Lung (tissue), 12 donors: ENCODE results near the gene PRDM15. TPM values are rescaled to one million over a fixed set of nuclear protein-coding genes. Genes with fewer than 3 reads are reported as not detected.

ENCODE experiments used
- ATAC-seq: fragments of 200-7000 bp; cut with Tn5 transposase; one replicate; pipeline ENCODE4 v1.9.1; 2020; ENCODE audit warnings: moderate number of reproducible peaks; ENCODE audit not compliant: insufficient read depth, low FRiP score
- DNase-seq, 3 donors: peaks; one replicate each; pipeline ENCODE4 v3.0.0-alpha.2; 2013 to 2017
- H3K27ac ChIP-seq, 2 donors: one replicate each; pipeline ENCODE4 v1.5.1; 2013; ENCODE audit warnings: mild to moderate bottlenecking in 2 of 2, moderate library complexity in 2 of 2, control low read depth in 1 of 2, inconsistent platforms in 1 of 2, low read depth in 1 of 2, low read length in 1 of 2
- H3K27me3 ChIP-seq, 3 donors: one replicate each; pipeline ENCODE4 v1.5.1; 2013; ENCODE audit warnings: low read length in 2 of 3; ENCODE audit not compliant: control insufficient read depth in 3 of 3, insufficient read depth in 3 of 3
- H3K36me3 ChIP-seq, 4 donors: one replicate each; pipeline ENCODE4 v1.5.1; 2013; ENCODE audit warnings: low read length in 4 of 4, mild to moderate bottlenecking in 1 of 4, moderate library complexity in 1 of 4; ENCODE audit not compliant: control insufficient read depth in 4 of 4, insufficient read depth in 4 of 4
- H3K4me1 ChIP-seq, 5 donors: one replicate each; pipeline ENCODE4 v1.5.1; 2013; ENCODE audit warnings: low read length in 5 of 5, mild to moderate bottlenecking in 2 of 5, moderate library complexity in 1 of 5; ENCODE audit not compliant: control insufficient read depth in 5 of 5, insufficient read depth in 5 of 5
- H3K4me3 ChIP-seq: one replicate; pipeline ENCODE4 v1.5.1; 2013; ENCODE audit warnings: mild to moderate bottlenecking, control low read depth, moderate library complexity
- H3K9ac ChIP-seq, 2 donors: one replicate each; pipeline ENCODE4 v1.5.1; 2013; ENCODE audit warnings: low read length in 2 of 2, control low read depth in 1 of 2; ENCODE audit not compliant: insufficient read depth in 1 of 2
- H3K9me3 ChIP-seq, 4 donors: one replicate each; pipeline ENCODE4 v1.5.1; 2013; ENCODE audit warnings: low read length in 3 of 4, mild to moderate bottlenecking in 1 of 4, moderate library complexity in 1 of 4; ENCODE audit not compliant: control insufficient read depth in 4 of 4, insufficient read depth in 3 of 4
- WGBS, 2 donors: extraction: QIAGEN DNeasy Blood & Tissue Kit; methylation state at CpG; one replicate each; pipeline ENCODE4 v1.1.7; 2013; 5-methylcytosine and 5-hydroxymethylcytosine counted together
- polyA plus RNA-seq, 2 donors: library from polyadenylated mRNA; stranded (reverse); fragments of 200-250 nt; gene quantifications; one replicate each; pipeline ENCODE4 v1.2.1, GENCODE V29; 2013
- total RNA-seq, 2 donors: library from RNA; depleted of rRNA in 1 of 2; stranded (reverse); fragments of >200 nt in 1 of 2; gene quantifications; one replicate each; pipeline ENCODE4 v1.2.1, GENCODE V29; 2014 to 2021
- TF ChIP-seq, protein P1 (sequence below): IDR thresholded peaks from 2 replicates; pipeline ENCODE4 v1.5.1; 2012; ENCODE audit warnings: mild to moderate bottlenecking; ENCODE audit errors: control extremely low read depth, extremely low read depth
- donor health status: control.
- donor health status: control.
- donor health status: Bipolar disorder and iron deficiency.
- donor health status: healthy.
- donor health status: DM: yes; HTN: yes; CAD: no.

PRDM15 gene
- total and polyA plus RNA-seq, 4 donors = 2.4 to 7.2 (median 4.1) TPM

DNA sequence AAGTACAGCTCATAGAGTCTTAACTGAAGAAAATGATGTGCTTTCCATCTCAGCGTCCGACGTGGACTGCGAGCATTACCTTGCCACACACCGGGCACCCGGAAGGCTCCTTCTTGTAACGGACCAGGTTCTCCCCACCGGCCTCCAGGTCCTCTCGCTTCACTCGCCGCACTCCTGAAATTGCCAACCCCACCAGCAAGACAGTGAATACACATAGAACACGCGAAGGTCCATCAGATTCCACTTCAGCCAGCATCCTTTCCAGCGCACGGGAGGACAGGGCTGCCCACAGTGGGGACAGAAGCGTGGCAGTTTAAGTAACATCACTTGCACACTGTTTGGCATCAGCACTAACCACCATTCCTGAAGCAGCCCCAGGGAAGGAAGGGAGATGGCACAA is 53.3 kb downstream of the PRDM15 start:
- no peak overlapping the region for H3K9ac ChIP-seq
- H3K9me3 ChIP-seq = no peaks in the 10 kb centered on the region
- DNase-seq = no peak
- no peak overlapping the region for H3K27ac ChIP-seq
- no peaks in the 10 kb centered on the region for H3K27me3 ChIP-seq
- no peak overlapping the region for H3K4me3 ChIP-seq
- no peak for ATAC-seq
- peaks cover 0 to 27% (median 1%) of the 10 kb centered on the region in 4 donors for H3K36me3 ChIP-seq
- 97% methylated on average over 16 of the region's 16 CpGs for WGBS, 2 donors
- TF ChIP-seq, protein P1, sequence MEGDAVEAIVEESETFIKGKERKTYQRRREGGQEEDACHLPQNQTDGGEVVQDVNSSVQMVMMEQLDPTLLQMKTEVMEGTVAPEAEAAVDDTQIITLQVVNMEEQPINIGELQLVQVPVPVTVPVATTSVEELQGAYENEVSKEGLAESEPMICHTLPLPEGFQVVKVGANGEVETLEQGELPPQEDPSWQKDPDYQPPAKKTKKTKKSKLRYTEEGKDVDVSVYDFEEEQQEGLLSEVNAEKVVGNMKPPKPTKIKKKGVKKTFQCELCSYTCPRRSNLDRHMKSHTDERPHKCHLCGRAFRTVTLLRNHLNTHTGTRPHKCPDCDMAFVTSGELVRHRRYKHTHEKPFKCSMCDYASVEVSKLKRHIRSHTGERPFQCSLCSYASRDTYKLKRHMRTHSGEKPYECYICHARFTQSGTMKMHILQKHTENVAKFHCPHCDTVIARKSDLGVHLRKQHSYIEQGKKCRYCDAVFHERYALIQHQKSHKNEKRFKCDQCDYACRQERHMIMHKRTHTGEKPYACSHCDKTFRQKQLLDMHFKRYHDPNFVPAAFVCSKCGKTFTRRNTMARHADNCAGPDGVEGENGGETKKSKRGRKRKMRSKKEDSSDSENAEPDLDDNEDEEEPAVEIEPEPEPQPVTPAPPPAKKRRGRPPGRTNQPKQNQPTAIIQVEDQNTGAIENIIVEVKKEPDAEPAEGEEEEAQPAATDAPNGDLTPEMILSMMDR = no peak
- peaks cover 0 to under 1% (median 0%) of the 10 kb centered on the region in 5 donors for H3K4me1 ChIP-seq

DNA sequence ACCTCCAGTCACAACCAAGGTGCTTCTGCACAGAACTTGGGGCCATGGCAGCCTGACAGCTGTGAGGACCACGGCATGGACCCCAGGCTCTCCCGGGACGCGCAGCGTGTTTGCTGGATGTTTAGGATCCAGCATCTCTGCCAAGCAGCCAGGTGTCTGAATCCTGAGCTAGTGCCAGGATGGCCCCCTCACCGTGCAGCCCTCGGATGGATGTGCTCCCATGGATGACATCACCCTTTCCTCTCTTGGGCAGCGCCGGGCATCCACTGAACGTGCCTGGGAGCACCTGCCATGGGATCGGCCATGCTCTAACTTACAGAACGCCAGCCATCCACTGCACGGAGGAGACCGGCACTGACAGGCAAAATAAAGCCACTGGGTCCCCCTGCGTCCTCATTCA is 53.9 kb downstream of the PRDM15 start:
- peaks cover 0 to 27% (median 3%) of the 10 kb centered on the region in 4 donors for H3K36me3 ChIP-seq

DNA sequence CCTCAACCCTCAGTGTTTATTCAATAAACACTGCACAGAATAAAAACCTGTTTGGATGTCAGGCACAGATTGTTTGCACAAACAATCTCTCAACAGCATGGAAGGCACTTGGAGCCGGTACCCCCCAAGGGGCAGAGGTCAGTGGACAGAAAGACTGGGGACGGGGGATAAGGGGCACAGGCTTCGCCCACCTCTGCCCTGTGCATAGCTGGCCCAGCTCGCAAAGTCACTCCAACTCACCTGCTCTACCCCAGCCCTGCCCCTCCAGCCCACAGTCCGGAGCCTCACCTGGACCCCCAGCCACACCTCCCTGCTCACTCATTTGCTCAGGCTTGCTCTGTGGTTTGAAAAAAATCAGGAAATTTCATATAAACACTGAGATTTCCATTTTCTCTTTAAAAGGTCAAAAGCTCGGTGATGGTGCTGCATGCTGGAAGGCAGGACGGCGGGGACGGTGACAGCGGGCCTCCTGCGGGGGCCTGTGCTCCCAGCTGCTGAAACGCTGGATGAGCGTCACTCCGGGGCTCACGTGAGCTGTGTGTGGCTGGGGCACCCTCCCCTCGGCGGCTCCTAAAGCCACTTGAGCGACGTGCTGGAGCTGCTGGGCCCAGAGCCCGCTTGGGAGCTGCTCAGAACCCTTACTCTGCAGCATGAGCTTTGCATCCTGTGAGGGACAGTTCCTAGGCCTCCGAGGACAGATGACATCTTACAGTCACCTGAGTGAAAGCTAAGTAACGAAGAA is 54.5 kb downstream of the PRDM15 start:
- no peak overlapping the region for H3K4me3 ChIP-seq
- DNase-seq = no peak
- peaks cover 0 to 29% (median 3%) of the 10 kb centered on the region in 4 donors for H3K36me3 ChIP-seq
- H3K9me3 ChIP-seq = no peaks in the 10 kb centered on the region
- H3K27ac ChIP-seq = no peak overlapping the region
- no peaks in the 10 kb centered on the region for H3K4me1 ChIP-seq
- WGBS, 2 donors = 83 to 90% methylated on average over 22 of the region's 22 CpGs
- no peak overlapping the region for H3K9ac ChIP-seq
- H3K27me3 ChIP-seq = no peaks in the 10 kb centered on the region
- TF ChIP-seq, protein P1 = no peak
- no peak for ATAC-seq

More for the DNA sequence above, 53.9 kb downstream of the PRDM15 start:
- ATAC-seq (no peak), DNase-seq (no peak)
- H3K9me3 ChIP-seq = no peaks in the 10 kb centered on the region
- H3K9ac ChIP-seq = no peak overlapping the region
- no peak overlapping the region for H3K4me3 ChIP-seq
- no peaks in the 10 kb centered on the region for H3K4me1 ChIP-seq
- no peak overlapping the region for H3K27ac ChIP-seq
- no peaks in the 10 kb centered on the region for H3K27me3 ChIP-seq
- TF ChIP-seq, protein P1 = no peak
- WGBS, 2 donors = 82 to 90% methylated on average over 15 of the region's 15 CpGs
